Measurements from ENCODE around the gene FAS.
A peak's percentile ranks its signal among the peaks of the same experiment; 100 is the strongest.
"Not testable (repeated sequence)": the region's sequence is repeated elsewhere in the genome, so short reads cannot be mapped to it uniquely, and the experiment has no call there.

Gene FAS

DNA sequence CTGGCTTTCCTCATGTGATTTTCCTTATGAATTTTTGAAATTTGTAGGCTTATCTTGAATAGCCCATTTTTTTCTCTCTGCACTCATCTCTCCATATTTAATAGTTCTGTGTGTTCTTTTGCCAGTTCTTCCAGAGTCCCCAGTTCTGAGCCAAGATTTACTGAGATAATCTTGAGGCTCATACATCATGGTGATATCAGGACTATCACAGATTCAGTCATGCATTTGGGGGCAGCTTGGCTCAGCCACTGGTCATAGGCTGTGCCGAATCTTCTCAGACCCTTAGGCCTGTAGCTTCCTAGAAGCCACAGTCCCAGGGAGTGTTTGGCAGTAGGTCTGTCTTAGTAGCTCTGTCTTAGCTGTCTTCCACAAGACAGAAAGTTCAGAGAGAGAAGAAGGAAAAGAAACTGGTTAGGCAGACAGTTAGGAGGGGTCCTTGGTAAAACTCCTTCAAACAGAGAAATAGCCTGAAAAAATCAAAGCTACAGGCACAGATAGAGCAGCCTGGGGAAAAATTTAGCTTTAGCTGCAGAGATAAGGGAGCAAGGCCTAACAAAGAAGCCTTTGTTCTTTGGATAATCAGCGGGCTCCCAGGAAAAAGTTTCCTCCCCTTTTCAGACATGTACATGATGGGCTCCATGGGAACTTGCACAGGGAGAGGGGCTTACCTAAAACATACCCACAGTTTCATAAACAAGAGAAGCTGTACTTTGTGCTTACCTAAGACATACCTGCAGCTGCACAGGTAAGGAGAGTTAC is 29.1 kb downstream of the FAS start:
- in situ Hi-C loops (cut with HindIII; ENCODE audit: low pct_ligation_motif_present, low pct_unique_long_range_greater_than_20kb, low sequenced_read_pairs), result loop anchor here (25.0 kb wide), 1 partner anchor 193 kb away; the partner anchor contains the start of gene CH25H
- no peak for DNase-seq

DNA sequence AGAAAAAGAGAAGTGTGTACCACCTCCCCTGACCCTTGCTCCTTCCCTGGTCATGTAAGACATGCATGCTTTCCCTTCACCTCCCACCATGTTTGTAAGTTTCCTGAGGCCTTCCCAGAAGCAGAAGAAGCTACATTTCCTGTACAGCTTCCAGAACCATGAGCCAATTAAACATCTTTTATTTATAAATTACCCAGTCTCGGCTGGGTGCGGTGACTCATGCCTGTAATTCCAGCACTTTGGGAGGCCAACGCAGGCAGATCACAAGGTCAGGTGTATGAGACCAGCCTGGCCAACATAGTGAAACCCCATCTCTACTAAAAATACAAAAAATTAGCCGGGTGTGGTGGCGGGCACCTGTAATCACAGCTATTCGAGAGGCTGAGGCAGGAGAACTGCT is 30.9 kb downstream of the FAS start:
- not testable (repeated sequence) for DNase-seq
- in situ Hi-C loops (cut with HindIII; ENCODE audit: low pct_ligation_motif_present, low pct_unique_long_range_greater_than_20kb, low sequenced_read_pairs), result loop anchor here (25.0 kb wide), 1 partner anchor 191 kb away; the partner anchor contains the start of gene CH25H

DNA sequence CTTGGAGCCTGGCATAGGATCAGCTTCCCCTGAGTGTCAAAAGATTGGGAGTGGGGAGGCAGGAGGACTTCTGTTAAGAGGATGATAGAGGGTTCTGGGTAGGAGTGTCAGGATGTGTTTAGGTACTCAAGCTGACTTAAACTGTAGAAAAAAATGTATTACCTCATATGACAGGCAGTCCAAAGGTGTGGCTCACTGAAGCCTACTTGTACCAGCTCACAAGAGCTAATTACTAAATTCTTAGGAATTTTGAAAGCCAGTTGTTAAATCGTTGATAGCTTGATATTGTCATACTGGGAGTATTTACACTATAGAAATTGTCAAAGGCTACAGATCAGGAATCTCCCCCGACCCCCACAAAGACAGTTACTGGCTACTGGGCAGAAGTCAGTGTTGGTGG is 32.1 kb downstream of the FAS start:
- in situ Hi-C loops (cut with HindIII; ENCODE audit: low pct_ligation_motif_present, low pct_unique_long_range_greater_than_20kb, low sequenced_read_pairs), result loop anchor here (25.0 kb wide), 1 partner anchor 190 kb away; the partner anchor contains the start of gene CH25H
- no peak for DNase-seq

DNA sequence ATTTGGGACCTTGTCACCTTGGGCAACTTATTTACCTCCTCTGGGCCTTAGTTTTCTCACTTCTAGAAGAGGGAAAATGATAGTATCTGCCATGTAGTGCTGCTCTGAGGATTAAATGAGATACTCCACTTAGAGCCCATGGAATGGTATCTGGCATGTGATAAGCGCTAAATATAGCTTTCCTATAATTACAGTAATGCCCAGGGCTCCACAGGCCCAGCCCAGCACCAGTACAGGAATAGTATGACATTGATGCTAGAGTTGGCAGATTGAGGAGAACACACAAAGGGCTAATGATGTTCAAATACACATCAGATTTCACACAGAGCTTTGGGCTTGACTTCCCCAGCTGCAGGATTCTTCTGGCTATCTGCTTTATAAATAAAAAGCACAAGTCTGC is 34.9 kb downstream of the FAS start:
- no peak for DNase-seq
- in situ Hi-C loops (cut with HindIII; ENCODE audit: low pct_ligation_motif_present, low pct_unique_long_range_greater_than_20kb, low sequenced_read_pairs), result no loop called here

DNA sequence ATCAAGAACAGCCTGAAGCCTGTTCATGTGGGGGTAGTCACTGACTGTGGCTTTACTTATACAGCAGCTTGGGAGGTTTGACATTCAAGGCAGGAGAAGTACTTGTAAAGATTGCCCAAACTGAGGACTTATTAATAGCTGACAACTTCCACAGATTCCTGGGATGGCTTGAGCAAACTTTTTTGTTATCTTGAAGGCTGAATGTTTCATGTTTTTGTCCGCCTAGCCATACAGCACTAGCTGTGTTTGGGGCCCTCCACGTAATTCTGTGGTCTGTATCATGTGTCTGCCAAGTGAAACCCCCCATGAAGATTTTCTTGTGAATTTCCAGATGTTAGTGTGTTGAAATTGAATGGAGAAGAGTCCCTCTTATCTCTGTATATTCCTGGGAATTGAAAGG is 38.6 kb downstream of the FAS start:
- no peak for DNase-seq
- in situ Hi-C loops (cut with HindIII; ENCODE audit: low pct_ligation_motif_present, low pct_unique_long_range_greater_than_20kb, low sequenced_read_pairs), result no loop called here

DNA sequence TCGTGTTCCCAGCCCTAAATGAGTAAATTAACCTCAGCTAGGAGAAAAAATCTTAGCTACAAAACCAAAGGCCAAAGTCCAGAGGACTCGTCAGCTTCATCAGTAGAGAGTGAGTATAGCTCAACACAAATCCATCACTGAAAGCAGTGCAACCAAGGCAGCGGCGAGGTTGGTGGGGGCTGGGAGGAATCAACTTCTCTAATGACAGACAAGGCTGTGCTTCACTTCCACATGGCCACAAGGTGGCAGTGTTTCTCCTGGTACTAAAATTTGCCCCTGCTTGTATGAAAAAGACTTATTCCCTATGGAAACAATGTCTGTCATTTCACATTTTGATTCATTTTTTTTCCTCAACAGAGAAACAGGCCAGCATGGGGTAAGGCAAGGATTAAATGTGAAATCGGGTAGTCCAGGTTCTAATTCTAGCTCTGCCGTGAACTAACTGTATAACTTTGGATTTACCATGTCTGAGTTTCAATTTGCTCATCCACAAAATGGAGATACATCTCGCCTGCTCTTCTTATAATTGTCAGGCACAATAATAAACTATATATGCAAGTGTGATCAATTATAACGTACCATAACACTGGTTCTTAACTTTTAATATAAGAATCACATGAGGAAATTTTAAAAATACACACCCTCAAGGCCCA is 39.3 kb downstream of the FAS start:
- peak; percentile 75 for DNase-seq
- in situ Hi-C loops (cut with HindIII; ENCODE audit: low pct_ligation_motif_present, low pct_unique_long_range_greater_than_20kb, low sequenced_read_pairs), result no loop called here

DNA sequence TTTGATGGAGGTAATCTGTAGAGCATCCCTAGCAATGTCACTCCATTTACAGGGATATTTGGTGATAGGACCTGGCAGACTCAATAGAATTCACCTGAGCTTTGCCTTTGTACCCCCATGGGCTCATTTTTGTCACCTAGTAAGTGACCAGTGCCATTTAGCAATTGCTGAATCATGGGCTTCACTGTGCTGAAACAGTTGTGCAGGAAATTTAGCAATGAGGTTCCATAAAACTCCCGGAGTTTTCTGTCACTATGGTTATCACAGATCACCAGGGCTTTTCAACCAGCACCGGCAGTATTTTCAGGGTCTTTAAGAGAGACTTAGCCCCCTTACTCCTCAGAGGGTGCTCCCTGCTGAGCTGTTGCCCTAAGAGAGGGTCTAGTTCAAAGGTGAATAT is 40.2 kb downstream of the FAS start:
- DNase-seq, result no peak
- in situ Hi-C loops (cut with HindIII; ENCODE audit: low pct_ligation_motif_present, low pct_unique_long_range_greater_than_20kb, low sequenced_read_pairs), result no loop called here

DNA sequence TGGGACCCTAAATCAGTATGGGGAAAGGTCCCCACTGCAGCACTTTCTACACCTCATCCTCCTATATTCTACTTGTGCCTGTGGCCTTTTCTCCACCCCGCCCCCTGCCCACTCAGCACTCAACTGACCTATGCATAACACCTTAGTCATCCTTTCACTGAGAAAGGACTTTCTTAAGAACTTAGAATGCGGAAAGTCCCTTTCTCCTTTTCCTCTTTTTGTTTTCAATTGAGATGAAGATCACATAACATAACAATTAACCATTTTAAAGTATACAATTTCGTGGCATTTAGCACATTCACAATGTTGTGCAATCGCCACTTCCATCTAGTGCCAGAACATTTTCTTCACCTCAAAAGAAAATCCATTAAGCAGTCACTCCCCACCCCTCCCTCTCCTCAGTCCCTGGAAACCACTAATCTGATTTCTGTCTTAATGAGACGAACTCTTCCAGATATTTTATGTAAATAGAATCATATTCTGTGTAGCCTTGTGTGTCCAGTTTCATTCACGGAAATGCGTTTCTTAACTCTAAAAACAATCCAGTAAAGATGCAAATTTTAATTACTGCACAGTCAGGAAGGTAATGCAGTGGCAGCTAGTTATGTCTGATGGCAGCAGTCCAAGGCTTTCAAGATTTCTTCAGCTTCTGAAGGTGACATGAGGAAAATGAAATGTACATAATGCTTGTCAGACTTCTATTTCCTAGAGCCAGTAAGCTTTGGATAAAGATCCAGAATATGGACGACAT is 41.7 kb downstream of the FAS start:
- DNase-seq, result peak; percentile 69

DNA sequence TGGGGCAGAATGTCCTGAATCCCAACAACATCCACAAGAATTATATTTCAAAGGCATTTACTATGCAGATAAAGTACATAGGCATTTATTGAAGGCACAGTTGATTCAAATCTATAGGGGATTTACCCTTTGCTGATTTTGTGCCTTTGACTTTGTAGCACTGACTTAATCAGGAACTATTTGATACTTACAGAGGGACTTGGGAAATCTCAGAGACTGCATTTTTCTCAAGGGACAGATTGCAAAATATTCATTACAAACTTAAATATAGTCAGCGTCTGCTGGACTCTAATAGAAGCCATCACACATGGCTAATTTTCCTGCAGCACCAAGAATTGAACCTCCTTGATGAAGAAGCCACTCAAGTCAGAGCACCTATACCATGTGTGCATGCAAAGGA is 44.9 kb downstream of the FAS start:
- DNase-seq, result no peak
- in situ Hi-C loops (cut with HindIII; ENCODE audit: low pct_ligation_motif_present, low pct_unique_long_range_greater_than_20kb, low sequenced_read_pairs), result no loop called here

More for the DNA sequence above, 41.7 kb downstream of the FAS start:
- in situ Hi-C loops (cut with HindIII; ENCODE audit: low pct_ligation_motif_present, low pct_unique_long_range_greater_than_20kb, low sequenced_read_pairs), result no loop called here

DNA sequence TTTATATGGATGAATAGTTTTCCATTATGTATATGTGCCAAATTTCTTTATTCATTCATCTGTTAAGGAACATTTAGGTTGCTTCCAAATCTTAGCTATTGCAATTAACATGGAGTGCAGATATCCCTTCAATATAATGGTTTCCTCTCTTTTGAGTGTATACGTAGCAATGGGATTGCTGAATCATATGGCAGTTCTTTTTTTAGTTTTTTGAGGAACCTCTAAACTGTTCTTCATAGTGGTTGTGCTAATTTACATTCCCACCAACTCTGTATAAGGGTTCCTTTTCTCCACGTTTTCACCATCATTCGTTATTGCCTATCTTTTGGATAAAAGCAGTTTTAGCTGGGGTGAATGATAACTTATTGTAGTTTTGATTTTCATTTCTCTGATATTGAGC is 46.5 kb downstream of the FAS start:
- in situ Hi-C loops (cut with HindIII; ENCODE audit: low pct_ligation_motif_present, low pct_unique_long_range_greater_than_20kb, low sequenced_read_pairs), result no loop called here
- no peak for DNase-seq

DNA sequence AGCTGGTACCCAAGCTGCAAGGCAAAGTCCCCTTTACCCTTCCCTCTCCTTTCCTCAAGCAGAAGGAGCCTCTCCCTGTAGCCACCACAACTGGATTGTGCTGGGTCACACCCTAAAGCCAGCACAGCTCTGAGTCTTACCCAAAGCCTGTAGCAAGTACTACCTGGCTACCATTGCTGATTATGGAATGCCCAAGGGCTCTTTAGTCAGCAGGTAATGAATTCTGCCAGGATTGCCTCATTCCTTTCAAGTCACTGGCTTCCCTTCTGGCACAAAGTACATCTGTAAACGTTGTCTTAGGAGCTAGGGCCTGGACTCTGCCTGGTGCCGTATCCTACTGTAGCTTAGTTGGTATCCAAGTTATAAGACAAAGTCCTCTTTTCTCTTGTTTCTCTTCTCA is 52.0 kb downstream of the FAS start:
- in situ Hi-C loops (cut with HindIII; ENCODE audit: low pct_ligation_motif_present, low pct_unique_long_range_greater_than_20kb, low sequenced_read_pairs), result no loop called here
- DNase-seq, result no peak

DNA sequence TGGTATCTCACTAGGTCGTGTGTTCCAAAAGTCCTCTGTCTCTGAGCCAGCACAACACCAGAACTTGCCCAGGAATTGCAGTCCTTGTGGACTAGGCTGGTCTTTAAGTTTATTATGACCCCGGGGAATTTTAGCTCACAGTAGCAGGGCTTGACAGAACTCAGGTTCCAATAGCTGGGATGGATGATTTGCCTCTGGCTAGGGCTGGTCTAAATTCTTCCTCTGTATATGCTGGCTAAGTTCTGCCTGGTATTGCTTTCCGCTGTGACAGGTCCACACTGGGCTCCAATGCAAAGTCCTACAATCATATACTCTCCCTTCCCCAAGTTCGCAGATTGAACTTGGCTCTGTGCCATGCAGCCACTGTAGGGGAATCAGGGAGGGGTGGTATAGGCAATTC is 52.5 kb downstream of the FAS start:
- DNase-seq, result no peak
- in situ Hi-C loops (cut with HindIII; ENCODE audit: low pct_ligation_motif_present, low pct_unique_long_range_greater_than_20kb, low sequenced_read_pairs), result no loop called here

DNA sequence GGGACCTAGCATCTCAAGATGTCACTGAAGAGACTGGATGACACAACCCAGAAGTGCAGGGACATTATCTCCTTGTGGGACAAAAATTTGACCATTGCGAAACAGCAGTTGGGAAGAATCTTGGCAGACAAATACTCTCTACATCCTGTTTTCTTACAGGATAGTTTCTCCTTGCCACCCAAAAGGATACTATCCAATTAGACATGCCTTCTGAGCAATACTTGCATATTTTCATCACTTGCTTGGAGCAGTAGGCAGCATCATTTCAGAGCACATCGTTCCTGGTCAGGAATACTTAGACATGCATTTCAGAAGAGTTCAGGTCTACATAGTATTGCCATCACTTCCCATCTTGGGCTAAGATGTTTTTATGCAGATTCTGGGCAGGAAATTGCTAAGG is 56.8 kb downstream of the FAS start:
- DNase-seq, result no peak
- in situ Hi-C loops (cut with HindIII; ENCODE audit: low pct_ligation_motif_present, low pct_unique_long_range_greater_than_20kb, low sequenced_read_pairs), result no loop called here

DNA sequence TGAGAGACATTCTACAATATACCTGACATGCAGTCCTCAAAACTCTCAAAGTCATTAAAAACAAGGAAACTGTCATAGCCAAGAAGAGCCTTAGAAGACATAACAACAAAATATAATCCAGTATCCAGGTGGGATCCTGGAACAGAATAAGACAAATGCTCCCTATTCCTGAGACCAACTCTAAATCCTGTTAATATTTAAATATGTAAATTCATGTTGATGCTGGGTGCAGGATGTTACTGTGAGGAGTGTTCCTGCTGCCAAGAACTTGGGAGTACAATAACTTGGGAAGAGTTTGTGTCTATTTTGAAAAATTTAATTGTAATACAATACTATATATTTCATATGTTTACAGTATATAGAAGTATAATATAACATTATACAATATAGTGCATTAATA is 61.0 kb downstream of the FAS start:
- no peak for DNase-seq
- in situ Hi-C loops (cut with HindIII; ENCODE audit: low pct_ligation_motif_present, low pct_unique_long_range_greater_than_20kb, low sequenced_read_pairs), result no loop called here

DNA sequence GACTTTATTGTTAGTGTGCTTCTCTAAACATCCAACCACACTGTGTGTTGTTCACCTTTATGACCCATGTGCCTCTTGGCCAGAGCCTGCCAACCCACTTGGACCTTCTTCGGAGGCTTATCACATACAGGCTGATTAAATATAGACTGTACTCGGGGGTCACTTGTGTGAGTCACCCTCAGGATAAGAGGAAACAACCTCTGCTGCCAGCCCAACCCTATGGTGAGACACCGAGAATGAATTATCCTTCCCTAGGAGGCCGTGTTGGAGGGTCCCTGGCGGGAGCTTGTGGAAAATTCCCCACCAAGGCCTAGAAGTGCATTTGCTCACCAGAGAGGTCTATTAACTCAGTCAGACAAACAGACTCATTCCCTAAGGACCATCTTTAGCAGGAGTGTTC is 63.0 kb downstream of the FAS start:
- in situ Hi-C loops (cut with HindIII; ENCODE audit: low pct_ligation_motif_present, low pct_unique_long_range_greater_than_20kb, low sequenced_read_pairs), result no loop called here
- DNase-seq, result no peak

DNA sequence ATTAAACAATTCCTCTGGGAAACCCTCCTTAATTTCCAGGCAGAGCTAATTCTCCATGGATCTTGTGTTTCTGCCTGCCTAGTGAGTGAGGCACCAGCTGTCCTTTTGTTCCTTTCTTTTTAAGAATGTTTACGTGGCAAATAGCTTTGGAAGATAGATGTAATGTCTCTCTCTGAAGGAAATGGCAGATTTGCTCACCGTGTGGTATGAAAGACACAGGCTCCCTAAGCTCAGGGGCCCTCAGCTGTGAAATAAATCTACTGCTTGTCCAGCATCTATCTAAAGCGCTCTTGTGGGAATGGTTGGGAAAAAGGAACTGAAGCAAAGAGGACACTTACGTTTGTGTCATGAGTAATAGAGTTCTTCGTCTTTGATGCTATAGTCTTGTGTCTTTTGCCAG is 64.6 kb downstream of the FAS start:
- in situ Hi-C loops (cut with HindIII; ENCODE audit: low pct_ligation_motif_present, low pct_unique_long_range_greater_than_20kb, low sequenced_read_pairs), result no loop called here
- DNase-seq, result no peak

DNA sequence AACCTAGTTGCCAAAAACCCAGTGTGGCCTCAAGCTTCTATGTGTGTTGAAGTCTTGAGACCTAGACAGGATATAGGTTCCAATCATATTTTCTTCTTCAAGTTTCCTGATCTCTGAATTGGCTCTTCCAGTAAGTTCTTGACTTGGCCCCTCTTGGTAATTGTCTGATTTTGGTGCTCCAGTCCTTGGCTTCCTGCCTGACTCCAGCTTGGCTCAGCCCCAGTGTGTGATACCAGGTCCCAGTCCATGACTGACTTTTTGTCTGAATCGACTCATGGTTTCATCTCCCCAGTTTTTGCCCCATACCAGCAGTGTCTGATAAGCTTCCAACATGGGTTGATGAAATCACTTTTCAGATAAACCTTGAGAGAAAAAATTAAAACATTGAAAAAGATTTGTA is 72.3 kb downstream of the FAS start:
- DNase-seq, result no peak
- in situ Hi-C loops (cut with HindIII; ENCODE audit: low pct_ligation_motif_present, low pct_unique_long_range_greater_than_20kb, low sequenced_read_pairs), result no loop called here

DNA sequence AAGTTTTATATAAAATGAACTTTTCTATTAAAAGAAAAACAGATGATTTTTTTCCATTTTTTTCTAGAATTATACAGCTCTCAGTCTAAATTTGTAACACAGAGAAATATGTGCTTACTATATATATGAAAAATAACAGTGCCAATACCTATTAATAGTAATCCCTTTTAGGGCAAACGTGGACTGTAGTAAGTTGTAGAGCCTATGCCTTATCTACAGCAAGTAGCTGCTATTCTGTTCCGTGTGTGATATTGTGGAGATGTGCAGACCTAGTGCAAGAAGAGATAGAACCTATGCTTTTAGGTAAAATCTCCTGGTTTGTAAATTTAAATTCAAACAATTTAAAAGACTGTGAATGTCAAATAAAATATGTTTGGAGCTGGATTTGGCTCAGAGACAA is 72.9 kb downstream of the FAS start:
- DNase-seq, result no peak
- in situ Hi-C loops (cut with HindIII; ENCODE audit: low pct_ligation_motif_present, low pct_unique_long_range_greater_than_20kb, low sequenced_read_pairs), result no loop called here

DNA sequence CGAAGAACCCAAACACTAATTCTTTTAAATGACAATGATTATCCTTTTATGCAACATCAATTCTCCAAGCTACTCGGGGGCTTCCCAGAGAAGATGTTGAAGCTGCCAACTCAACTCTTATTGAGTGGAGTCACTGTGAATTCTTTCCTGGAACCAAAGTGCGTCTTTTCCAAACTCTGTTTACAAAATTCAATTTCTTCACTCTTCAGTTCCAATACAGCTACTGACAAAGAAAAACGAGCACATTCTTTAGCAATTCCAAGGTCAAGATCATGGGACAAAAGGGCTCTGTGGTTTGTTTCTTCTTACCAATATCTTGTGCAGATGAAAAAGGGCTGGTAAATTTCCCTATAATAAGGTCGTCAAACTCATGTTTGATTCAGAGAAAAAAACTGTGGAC is 74.2 kb downstream of the FAS start:
- no peak for DNase-seq
- in situ Hi-C loops (cut with HindIII; ENCODE audit: low pct_ligation_motif_present, low pct_unique_long_range_greater_than_20kb, low sequenced_read_pairs), result no loop called here

All from ACHN (cell line).